Measurements from ENCODE around the gene RAI14.

RAI14 gene

DNA sequence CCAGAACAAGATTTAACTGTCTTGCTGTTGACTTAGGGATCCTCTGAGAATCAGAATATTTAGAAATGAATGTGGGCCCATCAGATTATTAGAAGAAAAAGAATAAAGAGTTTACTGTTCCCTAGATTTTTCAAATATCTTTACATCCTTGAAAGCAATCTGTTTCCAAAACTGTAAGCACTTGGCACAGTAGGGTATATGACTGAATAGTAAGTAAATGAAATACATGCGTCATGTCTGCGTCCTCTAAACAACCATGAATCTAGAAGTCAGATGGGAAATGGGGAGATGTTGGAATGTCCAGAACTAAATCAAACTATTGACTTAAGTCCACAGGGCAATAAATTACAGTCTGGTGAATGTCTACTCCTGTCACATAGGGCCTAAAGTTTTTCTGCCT lies 209.0 kb downstream of the RAI14 start:
- DNase-seq = no peak

GRCh38 chr5:34866989-34867471 lies 210.9 kb downstream of the RAI14 start:
- DNase-seq = no peak

DNA sequence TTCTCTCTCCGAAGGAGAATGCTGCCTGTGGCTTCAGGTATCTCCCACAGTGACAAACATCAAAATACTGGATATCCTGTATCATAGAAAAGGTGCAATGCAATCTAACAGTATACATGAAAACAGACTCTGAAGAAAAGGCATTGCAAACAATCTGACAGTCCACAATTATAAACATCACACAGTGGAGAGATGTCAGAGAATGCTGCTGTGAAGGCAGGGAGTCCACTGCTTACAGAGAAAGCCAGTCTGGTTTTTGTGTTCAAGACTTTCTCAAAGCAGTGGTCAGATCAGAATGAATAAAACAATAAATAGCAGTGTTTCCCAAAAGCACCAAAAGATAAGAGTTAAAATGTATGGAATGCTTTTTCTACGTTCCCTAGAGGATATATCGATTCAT lies 211.5 kb downstream of the RAI14 start:
- DNase-seq = no peak

DNA sequence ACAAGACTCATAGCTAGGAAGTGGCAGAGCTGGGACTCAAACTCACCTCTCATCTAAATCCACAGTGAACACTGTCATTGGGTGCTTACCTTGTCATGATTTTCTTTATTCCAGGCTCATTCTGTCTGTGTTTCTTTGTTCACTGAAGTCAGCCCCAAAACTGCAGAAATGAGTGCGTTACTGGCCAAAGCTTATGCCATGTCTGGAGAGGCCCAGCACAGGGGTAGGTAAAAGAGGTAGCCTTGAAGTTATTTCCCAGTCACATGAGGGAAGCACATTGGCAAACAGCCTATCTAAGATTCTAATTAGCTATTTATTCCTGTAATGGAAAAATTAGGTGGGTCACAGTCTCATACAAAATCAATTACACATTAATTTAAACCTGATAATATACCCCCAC lies 212.7 kb downstream of the RAI14 start:
- DNase-seq = no peak

DNA sequence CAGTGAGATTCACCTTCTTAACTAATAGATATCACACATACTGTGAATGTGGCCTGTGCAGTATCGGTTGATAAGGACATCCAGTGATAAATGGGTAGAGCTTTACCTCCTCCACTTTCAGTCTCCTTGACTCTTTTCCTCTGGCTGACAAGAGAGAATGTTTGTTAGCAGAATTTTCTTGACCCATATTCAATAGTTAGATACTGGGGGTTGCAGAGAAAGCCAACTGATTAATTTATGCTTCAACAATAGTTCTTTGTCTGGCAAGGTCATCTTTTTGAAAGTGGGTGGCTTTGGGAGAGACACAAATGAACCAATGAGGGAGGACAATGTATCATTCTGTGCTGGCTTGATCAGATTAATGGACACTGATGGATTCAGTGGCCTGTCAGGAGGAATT lies 213.1 kb downstream of the RAI14 start:
- no peak for DNase-seq

GRCh38 chr5:34870382-34870781 lies 214.3 kb downstream of the RAI14 start:
- DNase-seq = no peak

DNA sequence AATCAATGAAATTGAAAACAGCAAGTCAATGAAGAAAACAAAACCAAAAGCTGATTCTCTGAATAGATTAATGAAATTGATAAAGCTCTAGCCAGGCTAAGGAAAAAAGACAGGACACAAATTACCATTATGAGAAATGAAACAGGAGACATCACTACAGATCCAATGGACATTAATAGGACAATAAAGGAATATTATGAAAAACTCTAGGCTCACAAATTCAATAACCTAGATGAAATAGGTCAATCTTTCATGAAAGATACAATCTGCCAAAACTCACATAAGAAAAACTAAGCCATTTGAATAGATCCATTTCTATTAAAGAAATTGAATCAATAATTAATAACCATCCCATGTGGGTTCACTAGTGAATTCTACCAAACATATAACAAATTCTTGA lies 220.1 kb downstream of the RAI14 start:
- DNase-seq = no peak

GRCh38 chr5:34881246-34881645 lies 225.1 kb downstream of the RAI14 start:
- no peak for DNase-seq
